ENCODE data around the gene GFRA1.

DNA sequence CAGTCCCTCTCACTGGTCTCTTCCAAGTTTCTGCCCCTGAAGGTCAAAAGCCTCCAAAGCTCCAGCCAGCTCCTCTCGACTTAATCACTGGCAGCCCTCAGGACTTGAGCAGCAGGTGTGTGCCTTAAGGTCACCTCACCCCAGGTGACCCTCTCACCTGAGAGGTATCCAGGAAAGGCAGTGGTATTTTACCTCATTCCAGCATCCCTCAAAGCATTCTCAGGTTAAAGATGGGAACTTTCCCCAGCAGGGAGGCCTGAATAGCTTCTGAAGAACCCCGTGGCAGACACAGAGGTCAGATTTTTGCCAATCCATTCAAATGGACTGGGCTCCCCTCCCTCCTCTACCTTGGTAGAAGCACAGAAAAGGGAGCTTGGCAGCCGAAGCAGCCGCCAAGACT, 148.2 kb downstream of the GFRA1 start:
- no peak for TF ChIP-seq NFE2L2 (conservative IDR thresholded peaks at IDR 0.05; ENCODE audit: low read length)
- TF ChIP-seq CBX2 (IDR thresholded peaks at IDR 0.05; ENCODE audit: borderline replicate concordance, low read depth): no peak
- no peak for TF ChIP-seq HOXB13 (CRISPR knock-in tag; IDR thresholded peaks at IDR 0.05; ENCODE audit: low read depth)
- no peak for TF ChIP-seq SMC3 (IDR thresholded peaks at IDR 0.05)
- TF ChIP-seq CBX8 (IDR thresholded peaks at IDR 0.05): no peak
- TF ChIP-seq, protein P1, sequence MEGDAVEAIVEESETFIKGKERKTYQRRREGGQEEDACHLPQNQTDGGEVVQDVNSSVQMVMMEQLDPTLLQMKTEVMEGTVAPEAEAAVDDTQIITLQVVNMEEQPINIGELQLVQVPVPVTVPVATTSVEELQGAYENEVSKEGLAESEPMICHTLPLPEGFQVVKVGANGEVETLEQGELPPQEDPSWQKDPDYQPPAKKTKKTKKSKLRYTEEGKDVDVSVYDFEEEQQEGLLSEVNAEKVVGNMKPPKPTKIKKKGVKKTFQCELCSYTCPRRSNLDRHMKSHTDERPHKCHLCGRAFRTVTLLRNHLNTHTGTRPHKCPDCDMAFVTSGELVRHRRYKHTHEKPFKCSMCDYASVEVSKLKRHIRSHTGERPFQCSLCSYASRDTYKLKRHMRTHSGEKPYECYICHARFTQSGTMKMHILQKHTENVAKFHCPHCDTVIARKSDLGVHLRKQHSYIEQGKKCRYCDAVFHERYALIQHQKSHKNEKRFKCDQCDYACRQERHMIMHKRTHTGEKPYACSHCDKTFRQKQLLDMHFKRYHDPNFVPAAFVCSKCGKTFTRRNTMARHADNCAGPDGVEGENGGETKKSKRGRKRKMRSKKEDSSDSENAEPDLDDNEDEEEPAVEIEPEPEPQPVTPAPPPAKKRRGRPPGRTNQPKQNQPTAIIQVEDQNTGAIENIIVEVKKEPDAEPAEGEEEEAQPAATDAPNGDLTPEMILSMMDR (IDR thresholded peaks at IDR 0.05): no peak
- TF ChIP-seq EP300 (IDR thresholded peaks at IDR 0.05): no peak
- no peak for TF ChIP-seq JUNB (IDR thresholded peaks at IDR 0.05)
- no peak for TF ChIP-seq POLR2A (IDR thresholded peaks at IDR 0.05; ENCODE audit: low read length)
- TF ChIP-seq MYC (IDR thresholded peaks at IDR 0.05; ENCODE audit: borderline replicate concordance, low read length): no peak
- no peak for TF ChIP-seq RFX5 (IDR thresholded peaks at IDR 0.05)
- TF ChIP-seq EHMT2 (IDR thresholded peaks at IDR 0.05; ENCODE audit: low read depth): no peak
